ENCODE measurements around the gene CEP44.
"Not testable (repeated sequence)": the region's sequence is repeated elsewhere in the genome, so short reads cannot be mapped to it uniquely, and the experiment has no call there.

Gene CEP44

GRCh38 chr4:174286870-174287269 lies 3.2 kb downstream of the CEP44 start:
- no peak overlapping the region for H3K27ac ChIP-seq
- TF ChIP-seq ZFX (IDR thresholded peaks at IDR 0.05; ENCODE audit: borderline replicate concordance): no peak
- TF ChIP-seq, protein P1, sequence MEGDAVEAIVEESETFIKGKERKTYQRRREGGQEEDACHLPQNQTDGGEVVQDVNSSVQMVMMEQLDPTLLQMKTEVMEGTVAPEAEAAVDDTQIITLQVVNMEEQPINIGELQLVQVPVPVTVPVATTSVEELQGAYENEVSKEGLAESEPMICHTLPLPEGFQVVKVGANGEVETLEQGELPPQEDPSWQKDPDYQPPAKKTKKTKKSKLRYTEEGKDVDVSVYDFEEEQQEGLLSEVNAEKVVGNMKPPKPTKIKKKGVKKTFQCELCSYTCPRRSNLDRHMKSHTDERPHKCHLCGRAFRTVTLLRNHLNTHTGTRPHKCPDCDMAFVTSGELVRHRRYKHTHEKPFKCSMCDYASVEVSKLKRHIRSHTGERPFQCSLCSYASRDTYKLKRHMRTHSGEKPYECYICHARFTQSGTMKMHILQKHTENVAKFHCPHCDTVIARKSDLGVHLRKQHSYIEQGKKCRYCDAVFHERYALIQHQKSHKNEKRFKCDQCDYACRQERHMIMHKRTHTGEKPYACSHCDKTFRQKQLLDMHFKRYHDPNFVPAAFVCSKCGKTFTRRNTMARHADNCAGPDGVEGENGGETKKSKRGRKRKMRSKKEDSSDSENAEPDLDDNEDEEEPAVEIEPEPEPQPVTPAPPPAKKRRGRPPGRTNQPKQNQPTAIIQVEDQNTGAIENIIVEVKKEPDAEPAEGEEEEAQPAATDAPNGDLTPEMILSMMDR (IDR thresholded peaks at IDR 0.05): no peak

- no peak overlapping the region for H3K27ac ChIP-seq
- TF ChIP-seq ZFX (IDR thresholded peaks at IDR 0.05; ENCODE audit: borderline replicate concordance): no peak
- TF ChIP-seq, protein P1 (IDR thresholded peaks at IDR 0.05): no peak
Observed at GRCh38 chr4:174292473-174292872, 8.8 kb downstream of the CEP44 start.

GRCh38 chr4:174294641-174295040 lies 10.9 kb downstream of the CEP44 start:
- not testable (repeated sequence) for H3K27ac ChIP-seq

DNA sequence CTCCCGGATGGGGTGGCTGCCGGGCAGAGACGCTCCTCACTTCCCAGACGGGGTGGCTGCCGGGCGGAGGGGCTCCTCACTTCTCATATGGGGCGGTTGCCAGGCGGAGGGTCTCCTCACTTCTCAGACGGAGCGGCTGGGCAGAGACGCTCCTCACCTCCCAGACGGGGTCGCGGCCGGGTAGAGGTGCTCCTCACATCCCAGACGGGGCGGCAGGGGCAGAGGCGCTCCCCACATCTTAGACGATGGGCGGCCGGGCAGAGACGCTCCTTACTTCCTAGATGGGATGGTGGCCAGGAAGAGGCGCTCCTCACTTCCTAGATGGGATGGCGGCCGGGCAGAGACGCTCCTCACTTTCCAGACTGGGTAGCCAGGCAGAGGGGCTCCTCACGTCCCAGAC lies 11.4 kb downstream of the CEP44 start:
- H3K27ac ChIP-seq: not testable (repeated sequence)

GRCh38 chr4:174303687-174304086 lies 20.0 kb downstream of the CEP44 start:
- no peak overlapping the region for H3K27ac ChIP-seq
- TF ChIP-seq, protein P1 (IDR thresholded peaks at IDR 0.05): no peak
- no peak for TF ChIP-seq ZFX (IDR thresholded peaks at IDR 0.05; ENCODE audit: borderline replicate concordance)

GRCh38 chr4:174304664-174305063 lies 21.0 kb downstream of the CEP44 start:
- H3K27ac ChIP-seq: no peak overlapping the region
- TF ChIP-seq ZFX (IDR thresholded peaks at IDR 0.05; ENCODE audit: borderline replicate concordance): no peak
- TF ChIP-seq, protein P1 (IDR thresholded peaks at IDR 0.05): no peak

GRCh38 chr4:174305961-174306360 lies 22.2 kb downstream of the CEP44 start:
- TF ChIP-seq, protein P1 (IDR thresholded peaks at IDR 0.05): no peak
- no peak for TF ChIP-seq ZFX (IDR thresholded peaks at IDR 0.05; ENCODE audit: borderline replicate concordance)
- H3K27ac ChIP-seq: no peak overlapping the region

GRCh38 chr4:174307694-174308093 lies 24.0 kb downstream of the CEP44 start:
- H3K27ac ChIP-seq: no peak overlapping the region
- TF ChIP-seq, protein P1 (IDR thresholded peaks at IDR 0.05): no peak
- TF ChIP-seq ZFX (IDR thresholded peaks at IDR 0.05; ENCODE audit: borderline replicate concordance): no peak
